H9 (cell line): ENCODE measurements around the gene RCAN1. TPM values are rescaled to one million over a fixed set of nuclear protein-coding genes. Genes with fewer than 3 reads are reported as not detected.
A peak's percentile ranks its signal among the peaks of the same experiment; 100 is the strongest.

Experiments used
- DNase-seq: peaks from one replicate; pipeline ENCODE4 v3.0.0-alpha.2; 2017
- H2AFZ ChIP-seq: one replicate; pipeline ENCODE4 v1.6.1; 2013; ENCODE audit warnings: mild to moderate bottlenecking, low read length, control low read depth, moderate library complexity
- H2AK5ac ChIP-seq: 2 replicates; pipeline ENCODE4 v1.6.1; 2013; ENCODE audit warnings: low read length, control low read depth, mixed read lengths; ENCODE audit not compliant: insufficient read length
- H2BK120ac ChIP-seq: one replicate; pipeline ENCODE4 v1.6.1; 2013; ENCODE audit warnings: low read depth, mild to moderate bottlenecking, low read length, control low read depth, inconsistent platforms; ENCODE audit not compliant: poor library complexity, severe bottlenecking
- H2BK12ac ChIP-seq: 2 replicates; pipeline ENCODE4 v1.6.1; 2013; ENCODE audit warnings: low read length, control low read depth, mixed read lengths, low read depth; ENCODE audit not compliant: insufficient read length
- H2BK15ac ChIP-seq: 2 replicates; pipeline ENCODE4 v1.6.1; 2013; ENCODE audit warnings: low read depth, low read length, control low read depth
- H2BK20ac ChIP-seq: one replicate; pipeline ENCODE4 v1.6.1; 2013; ENCODE audit warnings: low read depth, mild to moderate bottlenecking, low read length, control low read depth, inconsistent platforms; ENCODE audit not compliant: poor library complexity, severe bottlenecking
- H2BK5ac ChIP-seq: 2 replicates; pipeline ENCODE4 v1.6.1; 2013; ENCODE audit warnings: low read length, control low read depth, mixed read lengths; ENCODE audit not compliant: insufficient read length
- H3K14ac ChIP-seq: 2 replicates; pipeline ENCODE4 v1.6.1; 2013; ENCODE audit warnings: low read length, control low read depth; ENCODE audit not compliant: insufficient read depth
- H3K18ac ChIP-seq: 2 replicates; pipeline ENCODE4 v1.6.1; 2013; ENCODE audit warnings: low read depth, mild to moderate bottlenecking, mixed read lengths, low read length, control low read depth; ENCODE audit not compliant: insufficient read length
- H3K23ac ChIP-seq: 2 replicates; pipeline ENCODE4 v1.6.1; 2013; ENCODE audit warnings: low read length, control low read depth, mixed read lengths, low read depth; ENCODE audit not compliant: insufficient read length
- H3K23me2 ChIP-seq: 2 replicates; pipeline ENCODE4 v1.6.1; 2013; ENCODE audit warnings: low read depth, mild to moderate bottlenecking, mixed read lengths, low read length, control low read depth; ENCODE audit not compliant: insufficient read length, poor library complexity, severe bottlenecking
- H3K27ac ChIP-seq: 2 replicates; pipeline ENCODE4 v1.5.1; 2013; ENCODE audit warnings: low read length, control low read depth, mixed read lengths, low read depth; ENCODE audit not compliant: insufficient read length
- H3K27me3 ChIP-seq: 2 replicates; pipeline ENCODE4 v1.6.1; 2013; ENCODE audit warnings: low read length, control low read depth, inconsistent platforms; ENCODE audit not compliant: insufficient read depth
- H3K4ac ChIP-seq: 2 replicates; pipeline ENCODE4 v1.6.1; 2013; ENCODE audit warnings: low read depth, mild to moderate bottlenecking, control low read depth, inconsistent platforms, low read length, moderate library complexity
- H3K4me1 ChIP-seq: 2 replicates; pipeline ENCODE4 v1.6.1; 2013; ENCODE audit warnings: low read length, control low read depth, inconsistent platforms; ENCODE audit not compliant: insufficient read depth
- H3K4me2 ChIP-seq: 2 replicates; pipeline ENCODE4 v1.6.1; 2013; ENCODE audit warnings: low read length, control low read depth, mixed read lengths; ENCODE audit not compliant: insufficient read length, insufficient read depth
- H3K56ac ChIP-seq: 2 replicates; pipeline ENCODE4 v1.6.1; 2013; ENCODE audit warnings: low read depth, mild to moderate bottlenecking, mixed read lengths, low read length, control low read depth; ENCODE audit not compliant: insufficient read length
- H3K79me1 ChIP-seq: 2 replicates; pipeline ENCODE4 v1.6.1; 2013; ENCODE audit warnings: low read depth, mild to moderate bottlenecking, moderate library complexity, low read length, control low read depth, inconsistent platforms; ENCODE audit not compliant: insufficient read depth, poor library complexity, severe bottlenecking
- H3K79me2 ChIP-seq: 2 replicates; pipeline ENCODE4 v1.6.1; 2013; ENCODE audit warnings: low read length, control low read depth, inconsistent platforms; ENCODE audit not compliant: insufficient read depth
- H3K9ac ChIP-seq: 2 replicates; pipeline ENCODE4 v1.6.1; 2013; ENCODE audit warnings: low read length, control low read depth, mixed read lengths; ENCODE audit not compliant: insufficient read length; ENCODE audit errors: extremely low read depth
- H3K9me3 ChIP-seq: one replicate; pipeline ENCODE4 v1.6.1; 2013; ENCODE audit warnings: low read depth, low read length, inconsistent platforms; ENCODE audit not compliant: control insufficient read depth
- H3T11ph ChIP-seq: one replicate; pipeline ENCODE4 v1.6.1; 2013; ENCODE audit warnings: mild to moderate bottlenecking, low read length, control low read depth, inconsistent platforms
- H4K20me1 ChIP-seq: one replicate; pipeline ENCODE4 v1.6.1; 2013; ENCODE audit not compliant: control insufficient read depth, insufficient read length, insufficient read depth
- H4K5ac ChIP-seq: 2 replicates; pipeline ENCODE4 v1.6.1; 2013; ENCODE audit warnings: low read depth, mild to moderate bottlenecking, mixed read lengths, low read length, control low read depth; ENCODE audit not compliant: insufficient read length
- H4K8ac ChIP-seq: replicated peaks from 2 replicates; pipeline ENCODE4 v1.6.1; 2013; ENCODE audit warnings: low read length, control low read depth, mixed read lengths, low read depth; ENCODE audit not compliant: insufficient read length
- H4K91ac ChIP-seq: 2 replicates; pipeline ENCODE4 v1.6.1; 2013; ENCODE audit warnings: low read depth, mild to moderate bottlenecking, moderate library complexity, mixed read lengths, low read length, control low read depth; ENCODE audit not compliant: insufficient read length
- H3K27ac Mint-ChIP-seq, 3 experiments: 2 replicates in 2 of 3; 3 replicates in 1 of 3; pipeline ENCODE4 v1.8.0; 2020 to 2021; ENCODE audit warnings: mixed read lengths in 3 of 3, mild to moderate bottlenecking in 1 of 3, moderate library complexity in 1 of 3
- H3K27me3 Mint-ChIP-seq: 2 replicates; pipeline ENCODE4 v1.8.0; 2021; ENCODE audit warnings: low read depth, mild to moderate bottlenecking, moderate library complexity, mixed read lengths
- H3K36me3 Mint-ChIP-seq, 3 experiments: 2 replicates in 2 of 3; 3 replicates in 1 of 3; pipeline ENCODE4 v1.8.0; 2020 to 2021; ENCODE audit warnings: low read depth in 3 of 3, mixed read lengths in 3 of 3; ENCODE audit not compliant: insufficient read depth in 1 of 3
- H3K4me1 Mint-ChIP-seq, 2 experiments: 2 replicates each; pipeline ENCODE4 v1.8.0; 2020; ENCODE audit warnings: mixed read lengths in 2 of 2
- H3K4me3 Mint-ChIP-seq, 2 experiments: 2 replicates in 1 of 2; 3 replicates in 1 of 2; pipeline ENCODE4 v1.8.0; 2020 to 2021; ENCODE audit warnings: mild to moderate bottlenecking in 2 of 2, mixed read lengths in 2 of 2, moderate library complexity in 1 of 2
- H3K9me3 Mint-ChIP-seq, 2 experiments: 2 replicates in 1 of 2; 3 replicates in 1 of 2; pipeline ENCODE4 v1.8.0; 2020; ENCODE audit warnings: mild to moderate bottlenecking in 2 of 2, mixed read lengths in 2 of 2, moderate library complexity in 1 of 2
- WGBS: extraction: QIAGEN DNeasy Blood & Tissue Kit; methylation state at CpG from one replicate; pipeline ENCODE4 v1.1.7; 2013; ENCODE audit warnings: missing lambda C conversion rate, low lambda C conversion rate, mixed read lengths; ENCODE audit not compliant: insufficient read length; ENCODE audit errors: extremely low coverage; 5-methylcytosine and 5-hydroxymethylcytosine counted together
- total RNA-seq: library from RNA; stranded (reverse); gene quantifications from 2 replicates; pipeline ENCODE4 v1.2.1, GENCODE V29; 2021
- TF ChIP-seq, protein P1 (sequence below): fragments of 200-600 bp; sonication (generic); conservative IDR thresholded peaks from 3 replicates; pipeline ENCODE4 v1.8.0; 2021; ENCODE audit warnings: antibody characterized with exemption, mild to moderate bottlenecking

The RCAN1 gene
- total RNA-seq, 1 experiment from 2014 or later = 7.0 TPM

DNA sequence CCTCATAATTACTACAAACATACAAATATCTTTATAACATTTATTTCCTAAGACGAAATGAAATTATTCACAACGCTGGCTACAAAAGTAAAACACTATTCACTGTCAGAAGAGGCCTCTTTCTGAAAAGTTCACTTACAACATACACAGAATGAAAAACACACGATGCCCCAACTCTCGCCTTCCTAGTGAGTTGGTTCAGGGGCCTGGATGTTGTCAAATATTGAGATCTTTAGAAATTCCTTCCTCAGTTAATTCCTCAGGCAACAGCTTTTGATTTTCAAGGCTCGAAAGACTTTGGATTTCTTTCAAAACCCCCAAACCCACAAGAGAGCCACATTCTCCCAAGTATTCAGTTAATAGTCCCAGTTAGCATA is 88.7 kb downstream of the RCAN1 start:
- H3K27ac ChIP-seq = peak overlapping the region; percentile 39
- H3T11ph ChIP-seq = no peak overlapping the region
- H2AFZ ChIP-seq = no peak overlapping the region
- no peak overlapping the region for H2BK12ac ChIP-seq
- no peak for DNase-seq
- Mint-ChIP-seq H3K27ac (peak overlapping the region in 2 of 3 experiments; percentile 52 to 92; a peak in 2 of 7 replicates), H3K4me3 (no peak overlapping the region), H3K36me3 (no peaks in the 10 kb centered on the region), H3K9me3 (peaks cover 0 to 2% of the 10 kb centered on the region in 2 experiments; a peak in 2 of 5 replicates), H3K4me1 (peaks cover 60 to 64% of the 10 kb centered on the region in 2 experiments), H3K27me3 (peaks cover 6% of the 10 kb centered on the region)
- no peaks in the 10 kb centered on the region for H3K9me3 ChIP-seq
- no peak overlapping the region for H4K5ac ChIP-seq
- H4K20me1 ChIP-seq = no peaks in the 10 kb centered on the region
- no peak overlapping the region for H4K91ac ChIP-seq
- TF ChIP-seq, protein P1, sequence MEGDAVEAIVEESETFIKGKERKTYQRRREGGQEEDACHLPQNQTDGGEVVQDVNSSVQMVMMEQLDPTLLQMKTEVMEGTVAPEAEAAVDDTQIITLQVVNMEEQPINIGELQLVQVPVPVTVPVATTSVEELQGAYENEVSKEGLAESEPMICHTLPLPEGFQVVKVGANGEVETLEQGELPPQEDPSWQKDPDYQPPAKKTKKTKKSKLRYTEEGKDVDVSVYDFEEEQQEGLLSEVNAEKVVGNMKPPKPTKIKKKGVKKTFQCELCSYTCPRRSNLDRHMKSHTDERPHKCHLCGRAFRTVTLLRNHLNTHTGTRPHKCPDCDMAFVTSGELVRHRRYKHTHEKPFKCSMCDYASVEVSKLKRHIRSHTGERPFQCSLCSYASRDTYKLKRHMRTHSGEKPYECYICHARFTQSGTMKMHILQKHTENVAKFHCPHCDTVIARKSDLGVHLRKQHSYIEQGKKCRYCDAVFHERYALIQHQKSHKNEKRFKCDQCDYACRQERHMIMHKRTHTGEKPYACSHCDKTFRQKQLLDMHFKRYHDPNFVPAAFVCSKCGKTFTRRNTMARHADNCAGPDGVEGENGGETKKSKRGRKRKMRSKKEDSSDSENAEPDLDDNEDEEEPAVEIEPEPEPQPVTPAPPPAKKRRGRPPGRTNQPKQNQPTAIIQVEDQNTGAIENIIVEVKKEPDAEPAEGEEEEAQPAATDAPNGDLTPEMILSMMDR = no peak
- no peaks in the 10 kb centered on the region for H3K27me3 ChIP-seq
- no peaks in the 10 kb centered on the region for H3K23me2 ChIP-seq
- no peak overlapping the region for H3K56ac ChIP-seq
- no CpG with 5 or more reads among the region's 5 CpGs for WGBS
- no peak overlapping the region for H3K9ac ChIP-seq
- no peaks in the 10 kb centered on the region for H3K79me2 ChIP-seq
- H4K8ac ChIP-seq = no peak overlapping the region
- no peak overlapping the region for H2AK5ac ChIP-seq
- H3K4ac ChIP-seq = no peak overlapping the region
- H3K14ac ChIP-seq = no peak overlapping the region
- H2BK120ac ChIP-seq = no peak overlapping the region
- H2BK15ac ChIP-seq = no peak overlapping the region
- H2BK20ac ChIP-seq = no peak overlapping the region
- H3K4me2 ChIP-seq = peak overlapping the region; percentile 0
- peaks cover 4% of the 10 kb centered on the region for H3K4me1 ChIP-seq
- H2BK5ac ChIP-seq = no peak overlapping the region
- H3K23ac ChIP-seq = no peak overlapping the region
- no peak overlapping the region for H3K18ac ChIP-seq
- H3K79me1 ChIP-seq = no peaks in the 10 kb centered on the region
